ENCODE measurements around the gene RABEP2. TPM values are rescaled to one million over a fixed set of nuclear protein-coding genes. Genes with fewer than 3 reads are reported as not detected.
"Not testable (repeated sequence)": the region's sequence is repeated elsewhere in the genome, so short reads cannot be mapped to it uniquely, and the experiment has no call there.

RABEP2 gene
- total and polyA plus RNA-seq, 10 donors, result 40.8 to 90.0 (median 53.1) TPM

DNA sequence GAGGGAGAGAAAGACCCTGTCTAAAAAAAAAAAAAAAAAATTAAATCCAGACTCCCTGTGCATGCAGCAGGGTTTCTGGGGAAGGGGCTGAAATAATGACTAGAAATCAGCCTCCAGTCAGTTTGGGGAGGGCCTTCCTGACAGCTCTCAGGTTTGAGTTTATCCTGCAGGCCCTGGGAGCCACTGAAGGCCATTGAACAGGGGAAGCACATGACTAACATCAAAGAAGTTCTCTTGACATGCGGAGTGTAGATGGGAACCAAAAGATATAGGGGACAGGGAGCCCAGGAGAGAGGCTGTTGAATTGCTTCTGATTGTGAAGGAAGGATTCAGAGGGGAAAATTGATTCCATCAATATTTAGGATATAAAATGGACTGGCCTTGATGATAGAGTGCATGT, 2.8 kb upstream of the RABEP2 start:
- intact Hi-C loops (cut with DNase I; ENCODE audit: low total_unique reads), result no loop called here

DNA sequence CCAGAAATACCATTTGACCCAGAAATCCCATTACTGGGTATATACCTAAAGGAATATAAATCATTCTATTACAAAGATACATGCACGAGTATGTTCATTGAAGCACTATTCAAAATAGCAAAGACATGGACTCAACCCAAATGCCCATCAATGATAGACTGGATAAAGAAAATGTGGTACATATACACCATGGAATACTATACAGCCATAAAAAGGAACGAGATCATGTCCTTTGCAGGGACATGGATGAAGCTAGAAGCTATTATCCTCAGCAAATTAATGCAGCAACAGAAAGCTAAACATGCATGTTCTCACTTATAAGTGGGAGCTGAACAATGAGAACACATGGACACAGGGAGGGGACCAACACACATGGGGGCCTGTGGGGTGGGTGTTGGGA, 1.2 kb upstream of the RABEP2 start:
- peak overlapping the region in 3 of 8 donors; percentile 83 to 92 (median 86) for H3K4me3 ChIP-seq

More for the DNA sequence above, 2.8 kb upstream of the RABEP2 start:
- Histone ChIP-seq H3K27me3 (replicated peaks in 1 of 7) (no peaks in the 10 kb centered on the region), H3K27ac (no peak overlapping the region), H3K36me3 (peaks cover 0 to 5% (median 0%) of the 10 kb centered on the region in 6 donors), H3K9me3 (no peaks in the 10 kb centered on the region), H3K4me3 (no peak overlapping the region), H3K4me1 (peaks cover 17 to 62% (median 37%) of the 10 kb centered on the region in 6 donors)
- WGBS, 5 donors, result 72 to 88% (median 79%) methylated on average over 1 of the region's 1 CpG
- TF ChIP-seq, protein P1, sequence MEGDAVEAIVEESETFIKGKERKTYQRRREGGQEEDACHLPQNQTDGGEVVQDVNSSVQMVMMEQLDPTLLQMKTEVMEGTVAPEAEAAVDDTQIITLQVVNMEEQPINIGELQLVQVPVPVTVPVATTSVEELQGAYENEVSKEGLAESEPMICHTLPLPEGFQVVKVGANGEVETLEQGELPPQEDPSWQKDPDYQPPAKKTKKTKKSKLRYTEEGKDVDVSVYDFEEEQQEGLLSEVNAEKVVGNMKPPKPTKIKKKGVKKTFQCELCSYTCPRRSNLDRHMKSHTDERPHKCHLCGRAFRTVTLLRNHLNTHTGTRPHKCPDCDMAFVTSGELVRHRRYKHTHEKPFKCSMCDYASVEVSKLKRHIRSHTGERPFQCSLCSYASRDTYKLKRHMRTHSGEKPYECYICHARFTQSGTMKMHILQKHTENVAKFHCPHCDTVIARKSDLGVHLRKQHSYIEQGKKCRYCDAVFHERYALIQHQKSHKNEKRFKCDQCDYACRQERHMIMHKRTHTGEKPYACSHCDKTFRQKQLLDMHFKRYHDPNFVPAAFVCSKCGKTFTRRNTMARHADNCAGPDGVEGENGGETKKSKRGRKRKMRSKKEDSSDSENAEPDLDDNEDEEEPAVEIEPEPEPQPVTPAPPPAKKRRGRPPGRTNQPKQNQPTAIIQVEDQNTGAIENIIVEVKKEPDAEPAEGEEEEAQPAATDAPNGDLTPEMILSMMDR (IDR thresholded peaks at IDR 0.05 in 8 of 11, conservative IDR thresholded peaks at IDR 0.05 in 3 of 11), result no peak
- TF ChIP-seq POLR2AphosphoS5 (IDR thresholded peaks at IDR 0.05) (no peak), POLR2A (IDR thresholded peaks at IDR 0.05) (no peak)
- DNase-seq, result no peak

DNA sequence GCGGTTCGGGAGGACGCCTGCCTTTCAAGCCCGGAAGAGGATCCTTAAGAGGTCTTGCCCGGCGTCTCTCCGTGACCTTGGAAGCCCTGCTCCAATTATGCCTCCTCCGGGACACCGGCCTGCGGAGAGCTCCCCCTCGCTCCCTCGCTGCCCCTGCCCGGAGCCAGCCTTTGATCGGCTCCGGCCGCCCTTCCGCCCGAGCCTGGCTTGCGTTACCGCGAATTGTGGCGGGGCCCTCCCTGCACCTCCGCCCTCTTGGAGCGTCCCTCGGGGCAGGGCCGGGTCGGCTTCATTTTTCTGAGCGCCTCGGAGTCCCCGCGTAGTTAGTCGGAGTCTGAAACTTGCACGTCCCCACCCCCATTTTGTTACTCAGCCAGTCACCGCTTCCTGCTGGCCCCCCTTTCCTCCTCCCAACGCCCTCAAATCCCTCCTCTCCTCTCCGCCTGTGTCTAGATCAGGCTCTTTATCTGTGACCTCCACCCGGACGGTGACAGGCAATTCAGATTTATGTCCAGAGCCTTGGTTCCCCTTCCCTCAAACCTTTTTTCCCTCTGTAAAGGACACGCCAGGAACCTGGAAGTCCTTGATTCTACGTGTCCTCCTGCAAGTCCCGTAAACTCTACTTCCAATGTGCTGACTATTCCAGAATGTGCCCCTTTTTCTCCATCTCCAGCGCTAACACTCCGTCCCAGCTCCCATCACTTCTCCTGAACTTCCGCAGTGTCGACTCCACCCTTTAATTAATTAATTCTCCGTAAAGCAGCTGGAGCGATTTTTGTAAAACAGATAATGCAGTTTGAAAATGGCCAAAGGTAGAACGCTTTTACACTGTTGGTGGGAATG, 569 bp upstream of the RABEP2 start:
- Histone ChIP-seq H3K27ac (peak overlapping the region; percentile 94 to 100 (median 98)), H3K4me3 (peak overlapping the region; percentile 58 to 92 (median 78)), H3K36me3 (peaks cover 0 to 26% (median 7%) of the 10 kb centered on the region in 6 donors), H3K9me3 (no peaks in the 10 kb centered on the region), H3K4me1 (peaks cover 15 to 70% (median 44%) of the 10 kb centered on the region in 6 donors), H3K27me3 (replicated peaks in 1 of 7) (no peaks in the 10 kb centered on the region)
- DNase-seq, result no peak
- intact Hi-C loops (cut with DNase I; ENCODE audit: low total_unique reads), result no loop called here
- 1 to 2% (median 1%) methylated on average over 38 to 48 of the region's 48 CpGs for WGBS, 5 donors
- TF ChIP-seq, protein P1 (IDR thresholded peaks at IDR 0.05 in 8 of 11, conservative IDR thresholded peaks at IDR 0.05 in 3 of 11), result no peak
- TF ChIP-seq POLR2AphosphoS5 (IDR thresholded peaks at IDR 0.05), result peak; percentile 73 to 88 (median 79)
- peak in 1 of 3 donors; percentile 19 for TF ChIP-seq POLR2A (IDR thresholded peaks at IDR 0.05)

More for the DNA sequence above, 1.2 kb upstream of the RABEP2 start:
- intact Hi-C loops (cut with DNase I; ENCODE audit: low total_unique reads); H3K9me3 ChIP-seq; H3K27me3 ChIP-seq (replicated peaks in 1 of 7); DNase-seq: not testable (repeated sequence)
- WGBS, 5 donors, result 60 to 71% (median 65%) methylated on average over 2 of the region's 2 CpGs
- peaks cover 21 to 70% (median 47%) of the 10 kb centered on the region in 6 donors for H3K4me1 ChIP-seq
- H3K36me3 ChIP-seq, result peaks cover 0 to 19% (median 2%) of the 10 kb centered on the region in 6 donors
- peak overlapping the region; percentile 94 to 100 (median 98) for H3K27ac ChIP-seq

DNA sequence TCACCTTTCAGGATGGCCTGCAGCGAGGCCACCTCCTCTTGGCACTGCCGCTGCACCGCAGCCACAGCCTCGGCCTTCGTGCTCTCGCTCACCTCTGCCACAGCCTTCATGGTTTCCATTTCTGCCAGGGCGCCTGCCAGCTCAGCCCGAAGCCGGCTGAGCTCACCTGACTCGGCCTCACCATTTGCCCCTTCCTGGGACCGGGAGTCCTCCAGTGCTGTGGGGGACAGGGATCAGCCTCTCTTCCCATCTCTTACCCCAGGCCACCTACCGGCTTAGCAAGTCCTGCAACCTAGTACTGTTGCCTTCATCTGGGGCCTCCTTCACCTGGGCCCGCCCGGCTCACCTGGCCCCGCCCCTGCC, 658 bp downstream of the RABEP2 start:
- intact Hi-C loops (cut with DNase I; ENCODE audit: low total_unique reads), result no loop called here
- TF ChIP-seq POLR2A (IDR thresholded peaks at IDR 0.05) (no peak), POLR2AphosphoS5 (IDR thresholded peaks at IDR 0.05) (peak in 2 of 3 donors; percentile 16 to 62)
- TF ChIP-seq, protein P1 (IDR thresholded peaks at IDR 0.05 in 8 of 11, conservative IDR thresholded peaks at IDR 0.05 in 3 of 11), result peak in 3 of 11 experiments; percentile 5 to 32 (median 6)
- 26 to 46% (median 42%) methylated on average over 12 to 15 of the region's 15 CpGs for WGBS, 5 donors

More for the DNA sequence above, 658 bp downstream of the RABEP2 start:
- DNase-seq, result peak; percentile 90
- H3K27me3 ChIP-seq (replicated peaks in 1 of 7), result no peaks in the 10 kb centered on the region
- peaks cover 14 to 62% (median 41%) of the 10 kb centered on the region in 6 donors for H3K4me1 ChIP-seq
- peak overlapping the region; percentile 94 to 100 (median 98) for H3K27ac ChIP-seq
- peak overlapping the region; percentile 58 to 92 (median 78) for H3K4me3 ChIP-seq
- no peaks in the 10 kb centered on the region for H3K9me3 ChIP-seq
- H3K36me3 ChIP-seq, result peaks cover 0 to 38% (median 12%) of the 10 kb centered on the region in 6 donors
